ENCODE data around the gene PARVG.

GRCh38 chr22:44214764-44215163 is 34.0 kb downstream of the PARVG start:
- TF ChIP-seq CTCF (IDR thresholded peaks at IDR 0.05) (no peak), EP300 (IDR thresholded peaks at IDR 0.05; ENCODE audit: low read depth) (no peak), POLR2A (IDR thresholded peaks at IDR 0.05) (no peak), POLR2AphosphoS5 (IDR thresholded peaks at IDR 0.05) (no peak)
